ENCODE results near the gene IGSF21.

IGSF21 gene

DNA sequence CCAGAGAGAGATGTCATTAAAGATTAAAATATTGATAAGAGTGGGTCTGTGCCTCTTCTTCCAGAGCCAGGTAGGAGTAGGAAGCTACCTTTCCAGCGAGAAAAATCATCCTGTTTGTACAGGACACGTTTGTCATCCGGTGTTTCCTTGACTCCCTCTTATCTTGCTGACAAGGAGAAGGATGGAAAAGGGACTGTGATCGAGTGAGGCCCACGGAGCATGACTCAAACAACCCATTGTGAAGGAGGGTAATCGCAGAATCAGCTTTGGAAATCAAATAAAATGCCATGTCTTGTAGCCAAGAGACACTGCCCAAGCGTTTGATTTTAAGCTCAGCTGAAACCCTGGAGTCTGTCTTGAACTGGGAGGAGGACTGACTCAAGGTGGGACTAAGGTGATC, 97.7 kb downstream of the IGSF21 start:
- DNase-seq: no peak

DNA sequence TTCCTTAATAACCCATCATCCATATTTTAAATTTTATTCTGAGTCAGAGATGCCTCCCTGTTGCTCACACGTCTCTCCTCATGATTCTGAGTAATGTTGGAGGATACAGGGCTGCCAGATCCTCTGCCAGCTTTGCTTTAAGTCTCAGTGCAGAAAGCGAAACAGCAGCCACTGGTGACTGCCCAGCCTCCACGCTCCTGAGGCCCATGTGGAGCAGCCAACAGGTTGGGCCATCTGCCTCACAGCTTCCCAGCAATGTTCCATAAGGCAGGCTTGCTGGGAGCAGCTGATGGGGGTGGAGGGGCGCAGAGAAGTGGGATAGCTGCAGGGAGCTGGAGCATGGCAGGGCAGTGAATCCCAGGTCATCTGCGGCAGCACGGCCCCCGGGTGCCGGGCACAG, 104.2 kb downstream of the IGSF21 start:
- peak in 6 of 51 donors; percentile 1 to 31 (median 10) for DNase-seq

- DNase-seq: peak in 4 of 51 donors; percentile 5 to 21 (median 8)
Observed at GRCh38 chr1:18217398-18218043, 109.9 kb downstream of the IGSF21 start.

GRCh38 chr1:18229625-18230024, 122.0 kb downstream of the IGSF21 start:
- no peak for DNase-seq

DNA sequence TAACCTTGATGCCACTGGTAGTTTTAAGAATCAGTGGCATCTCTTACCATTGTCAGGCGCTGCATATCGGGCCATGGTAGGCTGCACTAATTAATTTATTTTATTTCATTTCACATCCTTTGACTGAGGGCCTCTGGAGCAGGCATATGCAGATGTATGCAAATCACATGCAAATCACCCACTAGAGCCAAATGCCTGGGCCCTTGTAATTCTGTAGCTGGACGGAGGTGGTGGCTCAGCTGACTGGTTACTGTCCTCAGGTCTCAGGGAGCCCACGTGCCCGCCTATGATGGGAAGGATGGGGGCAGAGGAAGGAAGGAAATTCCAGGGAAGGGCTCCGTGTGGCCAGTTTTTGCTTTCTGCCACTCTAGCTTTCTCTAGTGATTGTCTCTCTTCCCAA, 122.7 kb downstream of the IGSF21 start:
- DNase-seq: peak in 1 of 51 donors; percentile 18

DNA sequence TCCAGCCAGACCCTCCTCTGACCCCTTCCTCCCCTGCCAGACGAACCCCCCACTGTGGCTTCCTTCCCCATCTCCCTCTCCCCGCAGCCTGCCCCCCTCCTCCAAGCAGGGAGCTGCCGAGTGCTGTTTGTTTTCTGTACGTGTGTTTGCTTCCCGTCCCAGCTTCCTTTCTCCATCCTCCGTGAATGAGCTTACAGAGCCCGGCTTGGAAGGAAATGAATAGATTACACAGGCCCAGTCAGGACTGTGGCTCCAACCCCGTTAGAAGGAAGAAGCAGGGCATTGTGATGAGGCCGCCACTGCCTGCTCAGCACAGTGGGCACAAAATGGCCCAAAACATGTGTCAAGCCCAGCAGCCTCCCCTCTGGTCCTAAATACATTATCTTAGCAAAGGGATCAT, 123.2 kb downstream of the IGSF21 start:
- DNase-seq: peak in 39 of 51 donors; percentile 4 to 73 (median 42)

DNA sequence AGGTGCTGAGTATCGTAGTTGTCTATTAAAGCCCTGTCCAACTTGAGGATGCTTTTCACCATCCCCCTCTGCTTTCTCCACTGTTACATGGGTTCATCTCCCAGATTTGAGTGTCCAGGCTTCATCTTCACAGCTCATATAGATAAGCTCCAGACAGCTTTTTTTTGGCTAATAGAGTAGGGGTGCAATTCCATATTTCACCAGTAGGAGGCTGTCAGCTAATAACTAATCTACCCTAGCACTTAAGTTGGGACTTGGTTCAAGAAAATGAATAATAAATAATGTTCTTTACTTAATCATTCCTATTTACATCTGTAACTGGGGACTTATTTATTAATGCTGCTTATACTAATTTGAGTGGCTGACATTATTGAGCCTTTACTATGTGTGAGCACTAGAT, 124.5 kb downstream of the IGSF21 start:
- DNase-seq: no peak

DNA sequence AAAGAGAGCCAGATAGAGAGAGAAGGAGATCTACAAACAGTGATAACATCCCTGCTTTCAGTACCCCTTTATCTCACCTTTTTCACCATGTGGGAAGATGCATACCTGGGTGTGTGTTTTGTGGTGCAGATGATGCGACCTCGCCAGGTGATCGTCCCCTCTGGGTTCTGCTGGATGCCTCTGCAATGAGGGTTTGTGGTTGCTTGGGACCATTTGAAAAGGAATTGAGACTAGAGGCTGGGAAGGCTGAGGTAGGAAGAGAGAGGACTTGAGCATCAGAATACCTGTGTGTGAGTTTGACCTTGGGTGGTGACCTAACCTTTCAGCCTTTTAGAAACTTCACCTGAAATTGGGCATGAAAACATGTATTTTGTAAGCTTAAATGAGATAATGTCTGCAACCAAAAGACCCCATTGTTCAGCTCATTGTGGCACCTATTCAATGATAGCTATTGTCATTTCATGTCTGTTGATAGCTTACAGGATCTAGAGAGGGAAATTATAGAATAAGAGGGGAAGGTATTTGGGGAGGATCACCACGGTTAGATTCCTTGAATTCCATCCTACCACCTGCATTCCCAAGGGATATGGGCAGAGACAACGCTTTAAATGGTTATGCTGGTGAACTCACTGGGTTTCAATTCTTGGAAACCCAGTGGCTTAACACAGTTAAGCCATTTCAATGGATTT, 125.7 kb downstream of the IGSF21 start:
- no peak for DNase-seq

GRCh38 chr1:18234790-18235242, 127.2 kb downstream of the IGSF21 start:
- peak in 23 of 51 donors; percentile 2 to 64 (median 22) for DNase-seq

DNA sequence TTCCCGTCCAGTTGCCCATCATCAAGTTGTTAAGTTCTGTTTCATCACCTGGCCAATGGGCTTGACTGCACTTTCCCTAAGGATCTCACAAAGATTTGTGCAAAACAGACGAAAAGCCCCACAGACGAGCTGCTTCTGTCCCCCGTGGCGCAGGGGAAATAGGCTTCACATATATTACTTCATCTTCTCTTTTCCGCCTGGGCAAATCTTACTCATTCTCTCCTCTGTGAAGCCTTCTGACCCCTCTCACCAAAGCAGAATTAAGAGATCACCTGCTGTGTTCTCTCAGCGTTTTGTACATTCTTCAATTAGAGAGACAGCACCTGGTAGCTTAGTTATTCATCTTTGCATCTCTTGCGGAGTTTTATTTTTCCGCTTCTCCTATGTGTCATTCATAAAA, 129.8 kb downstream of the IGSF21 start:
- DNase-seq: no peak

DNA sequence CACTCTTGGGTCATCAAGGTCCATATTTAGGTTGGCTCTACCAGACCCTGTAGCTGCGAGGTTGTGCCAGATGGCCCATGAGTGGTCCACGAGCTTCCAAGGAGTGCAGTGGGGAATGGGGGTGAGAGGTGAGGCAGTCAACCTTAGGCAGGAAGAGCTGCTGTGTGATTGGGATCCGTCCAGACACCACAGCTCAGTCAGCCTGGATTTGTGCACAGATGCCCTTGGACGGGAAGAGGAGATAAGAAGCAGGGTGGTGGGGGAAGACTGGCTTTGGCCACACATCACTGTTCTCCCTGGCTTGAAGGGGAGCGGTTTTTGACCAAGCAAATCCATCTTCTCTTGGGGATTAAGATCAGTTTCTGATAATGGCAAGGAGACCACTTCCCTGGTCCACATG, 130.6 kb downstream of the IGSF21 start:
- no peak for DNase-seq

DNA sequence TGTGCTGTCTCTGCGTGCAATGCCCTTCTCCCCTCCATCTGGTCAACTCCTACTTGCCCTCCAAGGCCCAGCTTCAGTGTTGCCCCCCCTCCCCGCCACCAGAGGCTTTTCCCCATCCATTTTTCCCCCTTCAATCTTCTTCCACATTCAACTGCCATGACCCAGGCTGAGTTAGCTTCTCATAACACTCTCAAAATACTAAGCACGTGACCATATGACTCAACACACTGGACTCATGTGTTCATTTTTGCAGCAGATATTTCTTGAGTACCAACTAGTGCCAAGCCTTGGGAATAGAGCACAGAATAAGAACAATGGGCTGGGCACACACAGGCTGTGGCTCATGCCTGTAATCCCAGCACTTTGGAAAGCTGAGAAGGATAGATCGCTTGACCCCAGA, 132.1 kb downstream of the IGSF21 start:
- no peak for DNase-seq

DNA sequence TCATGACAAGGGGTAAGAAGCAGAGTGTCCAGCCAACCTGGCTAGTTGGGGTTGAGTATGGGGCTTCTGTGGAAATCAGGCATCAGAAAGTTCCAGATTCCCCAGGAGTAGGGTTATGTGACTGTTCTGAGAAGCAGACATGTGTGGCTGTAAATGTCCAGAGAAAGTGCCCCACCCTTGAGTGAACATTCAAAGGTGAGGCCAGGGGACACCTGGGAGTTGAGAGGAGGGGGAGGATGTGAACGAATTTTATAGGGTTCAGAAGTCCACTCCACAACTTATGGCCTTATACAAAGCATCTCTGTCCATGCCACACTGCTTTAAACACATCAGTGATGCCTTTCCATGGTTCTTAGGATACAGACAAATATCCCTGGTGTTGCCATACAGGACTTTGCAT, 133.3 kb downstream of the IGSF21 start:
- no peak for DNase-seq

DNA sequence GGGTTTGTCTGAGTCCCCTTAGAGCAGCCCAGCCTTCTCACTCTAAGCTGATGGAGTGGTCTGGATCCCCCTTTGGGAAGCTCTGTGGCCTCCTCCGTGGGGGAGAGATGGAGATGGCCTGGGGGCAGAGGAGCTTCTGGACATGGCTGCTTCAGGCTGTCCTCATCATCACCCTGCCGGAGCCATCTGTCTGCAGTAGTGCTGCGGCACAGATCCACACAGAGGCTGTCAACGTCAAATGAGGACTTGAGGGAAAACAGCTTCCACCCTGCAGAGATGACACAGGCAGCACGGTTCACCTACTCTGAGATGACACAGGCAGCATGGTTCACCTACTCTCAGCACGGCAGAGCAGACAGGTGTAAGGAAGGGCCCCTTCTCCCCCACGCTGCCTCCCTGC, 134.3 kb downstream of the IGSF21 start:
- DNase-seq: peak in 1 of 51 donors; percentile 4

- DNase-seq: no peak
Observed at GRCh38 chr1:18243503-18244175, 136.0 kb downstream of the IGSF21 start.

DNA sequence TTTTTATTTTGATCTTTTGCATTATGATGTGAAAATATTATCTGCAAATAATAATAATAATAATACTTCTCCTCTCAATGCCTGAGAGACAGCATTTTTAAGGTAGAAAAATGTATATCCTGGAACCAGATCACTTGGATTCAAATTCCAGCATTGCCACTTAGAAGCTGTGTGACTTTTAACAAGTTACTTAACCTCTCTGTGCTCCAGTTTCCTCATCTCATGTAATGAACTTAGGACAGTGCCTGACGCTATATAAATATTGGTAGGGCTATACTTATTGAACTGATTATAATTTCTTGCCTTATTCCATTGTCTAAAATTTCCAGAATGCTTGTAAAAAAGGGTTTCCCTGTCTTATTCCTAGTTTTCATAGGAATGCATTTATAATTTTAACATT, 137.2 kb downstream of the IGSF21 start:
- DNase-seq: no peak

DNA sequence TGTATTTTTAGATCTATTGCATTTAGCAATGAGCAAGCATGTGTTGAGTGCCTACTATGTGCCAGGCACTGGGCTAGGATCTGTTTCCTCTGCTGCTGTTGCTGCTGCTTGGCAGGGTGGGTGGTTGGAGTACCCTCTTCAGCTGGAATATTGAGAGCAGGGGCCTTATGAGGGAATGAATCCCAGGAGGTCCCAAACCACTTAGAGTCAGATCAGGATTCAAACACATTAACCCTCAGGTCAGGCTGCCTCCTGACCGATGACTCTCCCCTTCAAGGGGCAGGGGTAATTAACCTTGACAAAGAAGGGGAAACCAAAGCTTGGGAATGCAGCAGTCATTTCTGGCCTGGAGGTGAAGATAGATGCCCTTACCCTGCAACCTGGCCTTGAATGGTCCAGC, 138.0 kb downstream of the IGSF21 start:
- DNase-seq: no peak

DNA sequence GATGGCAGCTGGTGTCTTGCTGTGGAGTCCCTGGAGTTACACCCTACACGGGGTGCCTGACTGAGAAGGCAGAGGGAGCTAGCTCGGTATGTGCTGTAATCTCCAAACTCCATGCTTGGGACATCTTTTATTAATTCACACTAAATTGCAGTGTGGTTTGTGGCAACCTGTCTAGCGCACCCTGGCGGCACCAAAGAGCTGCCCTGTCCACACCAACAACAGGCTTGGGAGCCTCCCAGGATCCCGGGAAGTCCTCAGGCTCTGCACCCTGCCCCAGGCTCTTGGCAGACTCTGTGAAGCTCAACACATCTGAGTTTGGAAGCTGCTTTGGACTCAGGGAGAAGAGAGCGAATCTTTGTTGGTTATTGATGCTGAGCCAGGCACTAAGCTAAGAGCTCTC, 138.9 kb downstream of the IGSF21 start:
- no peak for DNase-seq

- DNase-seq: no peak
Observed at GRCh38 chr1:18247151-18247550, 139.6 kb downstream of the IGSF21 start.

DNA sequence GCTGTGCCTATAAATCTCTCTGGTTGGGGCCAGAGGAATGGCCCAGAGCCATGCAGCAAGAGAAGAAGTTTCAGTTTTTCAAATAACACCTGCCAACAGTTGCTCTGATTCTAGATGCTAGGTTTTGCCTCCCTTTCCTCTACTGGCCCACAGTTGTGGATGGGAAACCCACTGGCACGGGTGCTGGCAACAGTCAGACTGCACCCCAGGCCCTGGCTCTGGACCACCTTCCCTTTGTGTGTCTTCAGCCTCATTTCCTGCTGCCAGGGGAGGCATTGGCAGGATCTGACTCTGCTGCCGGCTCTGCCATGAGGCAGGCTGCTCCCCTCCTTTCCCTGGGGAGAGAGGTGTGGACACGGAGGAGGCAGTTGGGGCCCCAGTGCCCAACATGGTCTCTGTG, 142.0 kb downstream of the IGSF21 start:
- DNase-seq: peak in 3 of 51 donors; percentile 6 to 17 (median 8)

DNA sequence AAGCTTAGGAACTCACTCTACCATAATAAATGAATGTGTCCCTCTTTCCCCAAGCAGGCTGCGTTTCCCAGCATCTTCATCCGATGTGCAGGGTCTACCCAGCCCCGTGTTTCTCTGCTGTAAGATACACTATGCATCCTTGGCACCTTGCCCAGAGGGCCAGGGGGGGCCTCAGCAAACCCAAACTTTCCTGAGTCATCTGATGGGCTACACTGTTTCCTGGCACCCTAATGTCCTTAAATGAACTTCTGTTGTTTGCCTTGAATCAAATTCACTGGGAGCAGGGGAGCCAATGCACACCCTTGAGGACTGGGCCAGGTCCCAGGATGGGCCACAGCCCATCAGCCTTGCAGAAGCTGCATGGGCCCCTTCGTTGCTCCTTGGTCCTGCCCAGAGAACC, 145.5 kb downstream of the IGSF21 start:
- DNase-seq: no peak

All from hypothalamus (tissue), 51 donors.